Aorta (tissue), 5 donors: Measurements from ENCODE around the gene FOXL2. TPM values are rescaled to one million over a fixed set of nuclear protein-coding genes. Genes with fewer than 3 reads are reported as not detected.
"Not testable (repeated sequence)": the region's sequence is repeated elsewhere in the genome, so short reads cannot be mapped to it uniquely, and the experiment has no call there.

Experiments used
- ATAC-seq: fragments of 200-7000 bp; cut with Tn5 transposase; one replicate; pipeline ENCODE4 v1.9.1; 2022; ENCODE audit warnings: moderate library complexity; ENCODE audit not compliant: low FRiP score
- DNase-seq, 2 donors: peaks; one replicate each; pipeline ENCODE4 v3.0.0-alpha.2; 2020
- H3K27ac ChIP-seq, 2 donors: one replicate each; pipeline ENCODE4 v1.5.1; 2013; ENCODE audit warnings: low read length in 2 of 2, mild to moderate bottlenecking in 2 of 2, moderate library complexity in 2 of 2, control low read depth in 1 of 2, inconsistent platforms in 1 of 2, low read depth in 1 of 2
- H3K27me3 ChIP-seq, 2 donors: one replicate each; pipeline ENCODE4 v1.6.1; 2013; ENCODE audit warnings: control low read depth in 1 of 2, low read length in 1 of 2, mild to moderate bottlenecking in 1 of 2, moderate library complexity in 1 of 2; ENCODE audit not compliant: insufficient read depth in 2 of 2, control insufficient read depth in 1 of 2
- H3K36me3 ChIP-seq, 2 donors: one replicate each; pipeline ENCODE4 v1.6.1; 2013; ENCODE audit warnings: control low read depth in 1 of 2, low read length in 1 of 2, mild to moderate bottlenecking in 1 of 2; ENCODE audit not compliant: insufficient read depth in 2 of 2, control insufficient read depth in 1 of 2
- H3K4me1 ChIP-seq, 2 donors: one replicate each; pipeline ENCODE4 v1.6.1; 2013; ENCODE audit warnings: low read length in 2 of 2, control low read depth in 1 of 2, mild to moderate bottlenecking in 1 of 2, moderate library complexity in 1 of 2; ENCODE audit not compliant: insufficient read depth in 2 of 2, control insufficient read depth in 1 of 2
- H3K4me3 ChIP-seq, 2 donors: one replicate each; pipeline ENCODE4 v1.5.1; 2013; ENCODE audit warnings: low read length in 2 of 2, control low read depth in 1 of 2, mild to moderate bottlenecking in 1 of 2
- H3K9me3 ChIP-seq: one replicate; pipeline ENCODE4 v1.6.1; 2013; ENCODE audit warnings: mild to moderate bottlenecking, low read length; ENCODE audit not compliant: control insufficient read depth
- WGBS, 2 donors: extraction: QIAGEN DNeasy Blood & Tissue Kit; methylation state at CpG; one replicate each; pipeline ENCODE4 v1.1.7; 2013; 5-methylcytosine and 5-hydroxymethylcytosine counted together
- intact Hi-C, 2 donors: fragments of 100-400 bp; cut with DNase I; formaldehyde crosslinking; loops; one replicate each; pipeline versions ENCODE4 v1.14.2 to v1.15.0; 2022
- polyA plus RNA-seq, 2 donors: library from polyadenylated mRNA; stranded (reverse); fragments of 200-250 nt; gene quantifications; one replicate each; pipeline ENCODE4 v1.2.3, GENCODE V29; 2013
- total RNA-seq, 2 donors: library from RNA; stranded (reverse); fragmentation: NEBNext Ultra II Directional; extraction: Animal tissue kit (Norgen Biotek cat#: 25700); gene quantifications; one replicate each; pipeline ENCODE4 v1.2.1, GENCODE V29; 2021
- donor health status: healthy with polysubstance abuse.
- donor health status: Bipolar disorder and iron deficiency.
- donor health status: DM: no; HTN: no; CAD: no.
- donor health status: DM: no; HTN: no; CAD: no.
- donor health status: DM: yes; HTN: yes; CAD: no.

FOXL2 gene
- total and polyA plus RNA-seq, 4 donors: not detected

- Histone ChIP-seq H3K4me3 (no peak overlapping the region), H3K36me3 (no peaks in the 10 kb centered on the region), H3K27ac (no peak overlapping the region), H3K27me3 (no peaks in the 10 kb centered on the region), H3K9me3 (no peaks in the 10 kb centered on the region), H3K4me1 (no peaks in the 10 kb centered on the region)
- ATAC-seq (peak; percentile 82), DNase-seq (peak; percentile 88 to 90)
- intact Hi-C loops: loop anchor here in 1 of 2 donors (10.0 kb wide), 1 partner anchor 509 kb away; no protein-coding TSS in a partner anchor
- 33 to 34% methylated on average over 6 of the region's 6 CpGs for WGBS, 2 donors
Observed at GRCh38 chr3:138923531-138923994, 23.4 kb downstream of the FOXL2 start.

DNA sequence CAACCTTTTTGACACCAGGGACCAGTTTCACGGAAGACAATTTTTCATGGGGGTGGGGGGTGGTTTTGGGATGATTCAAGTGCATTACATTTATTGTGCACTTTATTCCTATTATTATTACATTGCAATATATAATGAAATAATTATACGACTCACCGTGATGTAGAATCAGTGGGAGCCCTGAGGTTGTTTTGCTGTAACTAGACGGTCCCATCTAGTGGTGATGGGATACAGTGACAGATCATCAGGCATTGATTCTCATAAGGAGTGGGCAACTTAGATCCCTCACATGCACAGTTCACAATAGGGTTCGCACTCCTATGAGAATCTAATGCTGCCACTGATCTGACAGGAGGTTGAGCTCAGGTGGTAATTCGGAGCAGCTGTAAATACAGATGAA, 24.5 kb downstream of the FOXL2 start:
- not testable (repeated sequence) for H3K36me3 ChIP-seq, DNase-seq, H3K4me3 ChIP-seq, ATAC-seq, H3K9me3 ChIP-seq, H3K27me3 ChIP-seq, H3K4me1 ChIP-seq
- intact Hi-C loops: loop anchor here in 1 of 2 donors (10.0 kb wide), 1 partner anchor 508 kb away; no protein-coding TSS in a partner anchor
- peak overlapping the region in 1 of 2 donors; percentile 84 for H3K27ac ChIP-seq
- 86 to 87% methylated on average over 6 of the region's 6 CpGs for WGBS, 2 donors

GRCh38 chr3:138921316-138922292, 25.3 kb downstream of the FOXL2 start:
- 27 to 28% methylated on average over 8 of the region's 8 CpGs for WGBS, 2 donors
- no peaks in the 10 kb centered on the region for H3K4me1 ChIP-seq
- no peaks in the 10 kb centered on the region for H3K9me3 ChIP-seq
- peak overlapping the region; percentile 18 to 84 for H3K27ac ChIP-seq
- ATAC-seq (no peak), DNase-seq (peak; percentile 67 to 78)
- no peaks in the 10 kb centered on the region for H3K27me3 ChIP-seq
- no peak overlapping the region for H3K4me3 ChIP-seq
- intact Hi-C loops: loop anchor here in 1 of 2 donors (10.0 kb wide), 1 partner anchor 507 kb away; no protein-coding TSS in a partner anchor
- H3K36me3 ChIP-seq: no peaks in the 10 kb centered on the region

- H3K9me3 ChIP-seq: no peaks in the 10 kb centered on the region
- intact Hi-C loops: loop anchor here (5.0 to 10.0 kb wide), 6 partner anchors 82 to 502 kb away; partner anchors contain the start of gene FAIM (in 1 of the 2)
- H3K4me3 ChIP-seq: no peak overlapping the region
- DNase-seq (no peak), ATAC-seq (no peak)
- no peaks in the 10 kb centered on the region for H3K36me3 ChIP-seq
- 70 to 75% methylated on average over 4 of the region's 4 CpGs for WGBS, 2 donors
- no peaks in the 10 kb centered on the region for H3K4me1 ChIP-seq
- H3K27ac ChIP-seq: no peak overlapping the region
- H3K27me3 ChIP-seq: no peaks in the 10 kb centered on the region
Observed at GRCh38 chr3:138919325-138919724, 27.6 kb downstream of the FOXL2 start.

DNA sequence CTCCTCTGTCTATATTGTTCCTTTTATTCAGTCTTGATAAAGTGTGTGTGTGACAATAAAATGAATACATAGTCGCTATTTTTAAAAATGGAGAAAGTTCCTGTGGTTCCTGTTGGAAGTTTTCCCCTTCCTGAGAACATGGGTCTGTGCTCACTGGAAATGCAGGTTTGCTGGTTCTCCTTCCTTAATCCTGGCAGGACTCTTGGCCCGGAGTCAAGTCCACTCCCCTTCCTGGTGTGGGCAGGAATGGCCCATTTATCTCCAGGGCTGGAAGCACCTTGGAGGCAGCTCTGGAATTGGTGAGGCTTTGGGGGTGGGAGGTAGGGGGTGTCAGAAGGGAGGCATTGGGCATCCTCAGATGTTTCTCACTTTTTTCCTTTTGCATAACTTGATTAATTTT, 30.1 kb downstream of the FOXL2 start:
- intact Hi-C loops: loop anchor here (5.0 to 10.0 kb wide), 6 partner anchors 80 to 500 kb away; partner anchors contain the start of gene FAIM (in 1 of the 2)
- H3K4me3 ChIP-seq: no peak overlapping the region
- H3K4me1 ChIP-seq: no peaks in the 10 kb centered on the region
- H3K36me3 ChIP-seq: no peaks in the 10 kb centered on the region
- WGBS, 2 donors: 64 to 65% methylated on average over 2 of the region's 2 CpGs
- no peaks in the 10 kb centered on the region for H3K27me3 ChIP-seq
- DNase-seq (no peak), ATAC-seq (no peak)
- no peak overlapping the region for H3K27ac ChIP-seq
- H3K9me3 ChIP-seq: no peaks in the 10 kb centered on the region

DNA sequence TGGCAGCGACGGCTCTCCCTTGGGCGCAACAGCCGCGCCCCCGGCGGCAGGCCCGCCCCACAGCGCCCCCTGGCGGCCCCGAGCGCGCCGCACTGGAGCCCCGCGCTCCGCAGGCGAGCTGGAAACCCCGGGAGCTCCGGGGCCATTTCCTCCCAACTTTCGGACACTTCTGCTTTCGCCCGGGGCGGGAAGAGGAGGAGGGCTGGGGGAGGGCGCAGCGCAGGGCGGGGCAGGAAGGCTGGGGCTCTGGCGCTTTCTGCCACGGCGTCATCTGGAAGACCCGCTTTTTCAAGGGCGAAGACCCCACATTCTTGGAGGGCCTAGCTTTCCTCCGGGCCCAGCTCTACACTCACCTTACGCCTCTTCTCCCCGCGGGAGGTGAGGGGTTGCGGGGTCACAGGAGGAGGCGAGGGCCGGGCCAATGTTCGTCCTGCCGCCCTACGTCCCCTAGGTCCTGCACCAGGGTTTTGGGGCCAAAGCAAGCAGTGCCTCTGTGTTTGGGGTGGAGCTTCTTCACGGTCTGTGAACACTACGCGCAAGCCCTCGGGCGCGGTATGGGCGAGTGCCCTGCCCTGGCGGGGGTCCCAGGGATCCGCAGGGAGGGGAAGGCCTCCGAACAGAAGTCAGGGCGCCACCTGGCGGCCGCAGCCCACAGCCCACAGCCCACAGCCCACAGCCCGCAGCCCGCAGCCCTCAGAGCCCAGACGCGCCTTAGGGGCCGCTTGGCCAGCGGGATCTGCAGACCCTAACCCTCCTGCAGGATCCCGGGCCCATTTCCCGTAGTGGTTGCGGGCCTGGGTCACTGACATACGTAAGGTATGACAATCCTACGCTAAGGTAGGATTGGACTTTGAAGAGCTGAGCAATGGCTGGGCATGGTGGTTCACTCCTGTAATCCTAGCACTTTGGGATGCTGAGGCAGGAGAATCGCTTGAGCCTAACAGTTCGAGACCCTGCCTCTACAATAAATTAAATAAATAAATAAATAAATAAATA, 31.1 kb downstream of the FOXL2 start:
- Histone ChIP-seq H3K36me3 (no peaks in the 10 kb centered on the region), H3K4me1 (no peaks in the 10 kb centered on the region), H3K27ac (peak overlapping the region; percentile 34 to 82), H3K9me3 (no peaks in the 10 kb centered on the region), H3K27me3 (no peaks in the 10 kb centered on the region), H3K4me3 (peak overlapping the region; percentile 35 to 68)
- 2% methylated on average over 65 to 68 of the region's 68 CpGs for WGBS, 2 donors
- ATAC-seq (peak; percentile 99), DNase-seq (peak; percentile 96 to 99)
- intact Hi-C loops: loop anchor here (1.0 to 10.0 kb wide), 8 partner anchors 78 to 498 kb away; partner anchors contain the start of genes CEP70 (in 1 of the 2), FAIM (in 1 of the 2) and PIK3CB (in 1 of the 2)

DNA sequence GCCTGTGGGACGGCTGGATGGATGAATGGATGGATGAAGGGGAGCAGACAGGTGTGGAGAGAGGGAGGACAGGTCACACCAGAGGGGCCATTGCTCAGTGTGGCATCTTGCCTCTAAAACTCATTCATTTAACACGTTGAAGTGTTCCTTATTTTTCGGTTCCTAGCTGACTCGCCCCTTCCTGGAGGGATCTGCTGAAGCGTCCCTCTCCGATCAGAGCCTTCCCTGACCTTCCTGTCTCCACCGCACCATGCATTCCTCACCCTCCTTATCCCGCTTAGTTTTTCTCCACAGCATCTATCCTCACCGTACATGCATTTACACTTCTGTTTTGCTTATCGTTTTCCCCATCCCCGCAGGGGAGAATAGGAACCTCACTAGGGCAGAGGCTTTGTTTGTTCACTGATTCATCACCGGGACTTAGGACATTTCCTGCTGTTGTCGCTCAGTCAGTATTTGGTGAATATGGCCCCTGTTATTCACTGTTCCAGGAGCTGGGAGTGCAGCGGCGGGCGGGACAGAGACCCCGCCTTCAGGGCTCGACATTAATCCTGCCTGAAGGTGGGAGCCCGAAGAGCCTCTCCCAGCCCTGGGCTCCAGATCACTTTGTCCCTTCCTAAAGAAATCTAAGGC, 32.0 kb downstream of the FOXL2 start:
- Histone ChIP-seq H3K9me3 (no peaks in the 10 kb centered on the region), H3K27me3 (no peaks in the 10 kb centered on the region), H3K4me3 (peak overlapping the region; percentile 18 to 44), H3K4me1 (no peaks in the 10 kb centered on the region), H3K36me3 (no peaks in the 10 kb centered on the region), H3K27ac (no peak overlapping the region)
- WGBS, 2 donors: 8 to 9% methylated on average over 19 of the region's 19 CpGs
- intact Hi-C loops: loop anchor here (1.0 to 10.0 kb wide), 8 partner anchors 78 to 498 kb away; partner anchors contain the start of genes CEP70 (in 1 of the 2), FAIM (in 1 of the 2) and PIK3CB (in 1 of the 2)
- ATAC-seq: peak; percentile 28
- DNase-seq: no peak
